CD14-positive monocyte (primary cell): Measurements from ENCODE around the gene SPDYE3. TPM values are rescaled to one million over a fixed set of nuclear protein-coding genes. Genes with fewer than 3 reads are reported as not detected.
"Not testable (repeated sequence)": the region's sequence is repeated elsewhere in the genome, so short reads cannot be mapped to it uniquely, and the experiment has no call there.

Experiments used
- DNase-seq, 3 donors: peaks; one replicate each; pipeline ENCODE4 v3.0.0-alpha.2; 2011 to 2022
- H2AFZ ChIP-seq: 2 replicates; pipeline ENCODE4 v1.6.0; 2012; ENCODE audit warnings: mild to moderate bottlenecking, low read depth, low read length, inconsistent platforms; ENCODE audit not compliant: insufficient read depth, poor library complexity, severe bottlenecking
- H3K27ac ChIP-seq, 2 donors: 1 replicate in 1 of 2; 2 replicates in 1 of 2; pipeline ENCODE4 v1.5.1; 2012 to 2013; ENCODE audit warnings: low read length in 2 of 2, control low read depth in 1 of 2, inconsistent platforms in 1 of 2, low read depth in 1 of 2, mild to moderate bottlenecking in 1 of 2
- H3K27me3 ChIP-seq, 2 donors: one replicate each; pipeline versions ENCODE4 v1.6.0 to v1.6.1; 2011 to 2013; ENCODE audit warnings: low read length in 2 of 2; ENCODE audit not compliant: control insufficient read depth in 2 of 2, insufficient read depth in 2 of 2
- H3K36me3 ChIP-seq, 2 donors: replicated peaks in 1 of 2; 1 replicate in 1 of 2; 2 replicates in 1 of 2; pipeline versions ENCODE4 v1.5.1 to v1.6.1; 2012 to 2013; ENCODE audit warnings: low read length in 2 of 2, control low read depth in 1 of 2, inconsistent platforms in 1 of 2, mild to moderate bottlenecking in 1 of 2; ENCODE audit not compliant: insufficient read depth in 2 of 2, control insufficient read depth in 1 of 2
- H3K4me1 ChIP-seq, 2 donors: 1 replicate in 1 of 2; 2 replicates in 1 of 2; pipeline versions ENCODE4 v1.5.1 to v1.6.1; 2012 to 2013; ENCODE audit warnings: low read length in 2 of 2, control low read depth in 1 of 2, inconsistent platforms in 1 of 2, mild to moderate bottlenecking in 1 of 2, moderate library complexity in 1 of 2; ENCODE audit not compliant: insufficient read depth in 2 of 2, control insufficient read depth in 1 of 2
- H3K4me2 ChIP-seq: replicated peaks from 2 replicates; pipeline ENCODE3; 2012; ENCODE audit warnings: low read length, moderate library complexity, mild to moderate bottlenecking; ENCODE audit not compliant: poor library complexity, severe bottlenecking; ENCODE audit errors: extremely low read depth
- H3K4me3 ChIP-seq, 3 experiments: fragments of 200-600 bp in 1 of 3; sonication (generic) in 1 of 3; replicated peaks in 1 of 3; 1 replicate in 2 of 3; 2 replicates in 1 of 3; pipeline ENCODE4 v1.5.1; 2011 to 2013; ENCODE audit warnings: low read length in 3 of 3, mild to moderate bottlenecking in 3 of 3, control low read depth in 2 of 3, low read depth in 2 of 3, inconsistent platforms in 1 of 3, moderate library complexity in 1 of 3
- H3K79me2 ChIP-seq: 2 replicates; pipeline ENCODE4 v1.6.0; 2012; ENCODE audit warnings: mild to moderate bottlenecking, control low read depth, inconsistent platforms, low read length, moderate library complexity; ENCODE audit not compliant: insufficient read depth
- H3K9ac ChIP-seq: 2 replicates; pipeline ENCODE4 v1.6.0; 2017; ENCODE audit warnings: low read length, mild to moderate bottlenecking; ENCODE audit not compliant: insufficient read depth, poor library complexity, severe bottlenecking
- H3K9me3 ChIP-seq, 2 donors: replicated peaks in 1 of 2; 1 replicate in 1 of 2; 2 replicates in 1 of 2; pipeline versions ENCODE4 v1.5.1 to v1.6.1; 2012 to 2013; ENCODE audit warnings: low read length in 2 of 2, control low read depth in 1 of 2; ENCODE audit not compliant: control insufficient read depth in 1 of 2, insufficient read depth in 1 of 2
- H4K20me1 ChIP-seq: 2 replicates; pipeline ENCODE4 v1.6.0; 2012; ENCODE audit warnings: mild to moderate bottlenecking, low read length, control low read depth, moderate library complexity; ENCODE audit not compliant: insufficient read depth
- H3K27ac Mint-ChIP-seq, 7 donors: one replicate each; pipeline ENCODE4 v1.8.0; 2020; ENCODE audit warnings: mild to moderate bottlenecking in 7 of 7, mixed read lengths in 7 of 7, moderate library complexity in 6 of 7, inconsistent platforms in 2 of 7
- H3K27me3 Mint-ChIP-seq, 3 donors: one replicate each; pipeline ENCODE4 v1.8.0; 2021 to 2022; ENCODE audit warnings: low read depth in 3 of 3, mild to moderate bottlenecking in 3 of 3, mixed read lengths in 3 of 3, moderate library complexity in 3 of 3, inconsistent platforms in 1 of 3
- H3K36me3 Mint-ChIP-seq, 2 donors: one replicate each; pipeline ENCODE4 v1.8.0; 2020; ENCODE audit warnings: mixed read lengths in 2 of 2, inconsistent platforms in 1 of 2, mild to moderate bottlenecking in 1 of 2
- H3K4me1 Mint-ChIP-seq: one replicate; pipeline ENCODE4 v1.8.0; 2020; ENCODE audit warnings: mild to moderate bottlenecking, mixed read lengths
- H3K4me3 Mint-ChIP-seq, 2 donors: one replicate each; pipeline ENCODE4 v1.8.0; 2020; ENCODE audit warnings: mild to moderate bottlenecking in 2 of 2, mixed read lengths in 2 of 2, moderate library complexity in 1 of 2
- H3K9me3 Mint-ChIP-seq, 7 donors: one replicate each; pipeline ENCODE4 v1.8.0; 2020 to 2022; ENCODE audit warnings: mixed read lengths in 7 of 7, mild to moderate bottlenecking in 6 of 7, moderate library complexity in 6 of 7, inconsistent platforms in 2 of 7
- WGBS: methylation state at CpG from one replicate; pipeline ENCODE4 v1.1.5; 2013; ENCODE audit warnings: missing lambda C conversion rate; ENCODE audit not compliant: insufficient coverage; 5-methylcytosine and 5-hydroxymethylcytosine counted together
- intact Hi-C, 2 donors: fragments of 100-400 bp; cut with micrococcal nuclease; formaldehyde crosslinking; loops; one replicate each; pipeline versions ENCODE4 v1.15.0 to v1.15.1; 2023
- polyA plus RNA-seq, 3 donors: library from polyadenylated mRNA; depleted of rRNA in 1 of 3; unstranded in 2 of 3; stranded (reverse) in 1 of 3; fragments of 300-500 nt in 2 of 3; fragments of >200 nt in 1 of 3; fragmentation: Illumina TruSeq in 2 of 3; gene quantifications; 1 replicate in 2 of 3; 2 replicates in 1 of 3; pipeline ENCODE4 v1.2.3, GENCODE V29; 2012 to 2021
- TF ChIP-seq, protein P1 (sequence below): fragments of 200-600 bp; IDR thresholded peaks from one replicate; pipeline ENCODE4 v1.8.0; 2022; ENCODE audit warnings: antibody characterized with exemption, mild to moderate bottlenecking

SPDYE3 gene
- polyA plus RNA-seq, 3 donors: 0.58 to 1.2 TPM; not detected in 1

DNA sequence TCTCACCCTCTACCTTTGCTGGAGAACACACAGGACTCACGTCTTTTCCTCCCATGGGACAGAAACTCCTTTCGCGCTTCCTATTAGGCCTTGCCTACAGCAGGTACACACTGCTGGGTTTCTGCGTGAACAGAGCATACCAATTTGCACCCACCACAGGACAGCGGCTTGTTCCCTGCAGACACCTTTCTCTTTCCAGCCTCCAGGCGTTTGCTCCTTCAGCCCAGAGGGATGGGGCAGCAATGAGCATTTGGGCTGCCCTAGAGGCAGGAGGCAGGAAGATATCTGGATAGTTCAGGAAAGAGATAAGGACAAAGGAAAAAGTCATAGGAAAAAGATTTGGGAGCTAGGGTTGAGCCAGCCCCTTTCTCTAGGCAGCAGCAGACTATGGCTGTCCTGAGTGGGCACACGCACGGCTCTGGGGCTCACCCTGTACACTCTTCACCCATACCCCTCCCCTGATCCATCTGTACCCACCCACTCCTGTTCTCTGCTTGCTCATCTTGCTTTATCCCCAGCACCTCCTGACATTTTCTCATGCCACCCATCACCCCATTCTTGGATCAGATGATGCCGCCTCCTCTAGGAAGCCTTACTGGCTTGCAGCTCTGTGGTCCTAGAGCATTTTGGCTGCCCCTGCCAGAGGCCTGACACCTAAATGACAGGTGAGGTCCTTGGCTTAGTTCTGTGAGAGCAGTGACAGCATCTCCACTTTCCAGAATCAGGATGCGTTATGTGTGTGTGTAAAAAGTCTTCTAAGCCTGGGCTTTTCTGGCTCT, 40.7 kb upstream of the SPDYE3 start:
- no peak overlapping the region for H3K4me3 Mint-ChIP-seq
- no peaks in the 10 kb centered on the region for H3K36me3 ChIP-seq
- no peaks in the 10 kb centered on the region for H3K9me3 ChIP-seq
- H2AFZ ChIP-seq: no peak overlapping the region
- H3K9ac ChIP-seq: no peak overlapping the region
- H3K4me2 ChIP-seq: no peak overlapping the region
- no peak overlapping the region for H3K27ac ChIP-seq
- intact Hi-C loops: no loop called here
- no peak overlapping the region for H3K4me3 ChIP-seq
- WGBS: 96% methylated on average over 7 of the region's 10 CpGs
- peaks cover 1 to 3% of the 10 kb centered on the region in 2 donors for H3K36me3 Mint-ChIP-seq
- DNase-seq: no peak
- TF ChIP-seq, protein P1, sequence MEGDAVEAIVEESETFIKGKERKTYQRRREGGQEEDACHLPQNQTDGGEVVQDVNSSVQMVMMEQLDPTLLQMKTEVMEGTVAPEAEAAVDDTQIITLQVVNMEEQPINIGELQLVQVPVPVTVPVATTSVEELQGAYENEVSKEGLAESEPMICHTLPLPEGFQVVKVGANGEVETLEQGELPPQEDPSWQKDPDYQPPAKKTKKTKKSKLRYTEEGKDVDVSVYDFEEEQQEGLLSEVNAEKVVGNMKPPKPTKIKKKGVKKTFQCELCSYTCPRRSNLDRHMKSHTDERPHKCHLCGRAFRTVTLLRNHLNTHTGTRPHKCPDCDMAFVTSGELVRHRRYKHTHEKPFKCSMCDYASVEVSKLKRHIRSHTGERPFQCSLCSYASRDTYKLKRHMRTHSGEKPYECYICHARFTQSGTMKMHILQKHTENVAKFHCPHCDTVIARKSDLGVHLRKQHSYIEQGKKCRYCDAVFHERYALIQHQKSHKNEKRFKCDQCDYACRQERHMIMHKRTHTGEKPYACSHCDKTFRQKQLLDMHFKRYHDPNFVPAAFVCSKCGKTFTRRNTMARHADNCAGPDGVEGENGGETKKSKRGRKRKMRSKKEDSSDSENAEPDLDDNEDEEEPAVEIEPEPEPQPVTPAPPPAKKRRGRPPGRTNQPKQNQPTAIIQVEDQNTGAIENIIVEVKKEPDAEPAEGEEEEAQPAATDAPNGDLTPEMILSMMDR: no peak
- no peaks in the 10 kb centered on the region for H3K79me2 ChIP-seq
- H4K20me1 ChIP-seq: no peaks in the 10 kb centered on the region
- peaks cover 2 to 8% of the 10 kb centered on the region in 2 donors for H3K27me3 ChIP-seq
- H3K4me1 ChIP-seq: peaks cover 0 to 3% of the 10 kb centered on the region in 2 donors
- H3K27ac Mint-ChIP-seq: no peak overlapping the region
- peaks cover 10% of the 10 kb centered on the region for H3K4me1 Mint-ChIP-seq
- H3K27me3 Mint-ChIP-seq: peaks cover 13 to 20% (median 15%) of the 10 kb centered on the region in 3 donors
- H3K9me3 Mint-ChIP-seq: peaks cover 0 to 2% (median 0%) of the 10 kb centered on the region in 7 donors

DNA sequence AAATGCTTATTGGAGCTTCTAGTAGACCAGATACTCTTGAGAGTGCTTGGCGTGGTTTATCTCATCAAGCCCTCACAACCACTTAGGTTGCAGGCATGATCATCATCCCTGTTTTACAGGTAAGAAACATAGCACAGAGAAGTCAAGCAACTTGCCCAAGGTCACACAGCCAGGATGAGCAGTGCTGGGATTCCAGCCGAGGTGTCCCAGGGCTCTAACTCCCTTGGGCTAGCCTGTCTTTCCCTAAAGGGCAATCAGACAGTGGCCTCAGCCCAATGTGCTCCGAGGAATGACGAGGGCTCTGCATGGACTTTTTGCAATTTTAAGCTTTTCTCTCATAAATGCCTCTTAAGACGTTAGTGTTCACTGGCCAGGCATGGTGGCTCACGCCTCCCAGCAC, 39.9 kb upstream of the SPDYE3 start:
- Histone ChIP-seq H2AFZ (no peak overlapping the region), H3K9ac (no peak overlapping the region), H3K4me1 (peaks cover 6% of the 10 kb centered on the region in 2 donors), H3K4me2 (no peak overlapping the region), H3K36me3 (no peaks in the 10 kb centered on the region), H3K27me3 (peaks cover 2 to 8% of the 10 kb centered on the region in 2 donors), H4K20me1 (no peaks in the 10 kb centered on the region), H3K79me2 (no peaks in the 10 kb centered on the region), H3K9me3 (no peaks in the 10 kb centered on the region), H3K27ac (no peak overlapping the region), H3K4me3 (no peak overlapping the region)
- no peak overlapping the region for H3K4me3 Mint-ChIP-seq
- intact Hi-C loops: no loop called here
- peak overlapping the region in 1 of 7 donors; percentile 55 for H3K27ac Mint-ChIP-seq
- peaks cover 13% of the 10 kb centered on the region for H3K4me1 Mint-ChIP-seq
- no peak for DNase-seq
- TF ChIP-seq, protein P1: no peak
- WGBS: 98% methylated on average over 6 of the region's 6 CpGs
- peaks cover 13 to 23% (median 17%) of the 10 kb centered on the region in 3 donors for H3K27me3 Mint-ChIP-seq
- peaks cover 0 to 2% (median 0%) of the 10 kb centered on the region in 7 donors for H3K9me3 Mint-ChIP-seq
- peaks cover 0 to 3% of the 10 kb centered on the region in 2 donors for H3K36me3 Mint-ChIP-seq

DNA sequence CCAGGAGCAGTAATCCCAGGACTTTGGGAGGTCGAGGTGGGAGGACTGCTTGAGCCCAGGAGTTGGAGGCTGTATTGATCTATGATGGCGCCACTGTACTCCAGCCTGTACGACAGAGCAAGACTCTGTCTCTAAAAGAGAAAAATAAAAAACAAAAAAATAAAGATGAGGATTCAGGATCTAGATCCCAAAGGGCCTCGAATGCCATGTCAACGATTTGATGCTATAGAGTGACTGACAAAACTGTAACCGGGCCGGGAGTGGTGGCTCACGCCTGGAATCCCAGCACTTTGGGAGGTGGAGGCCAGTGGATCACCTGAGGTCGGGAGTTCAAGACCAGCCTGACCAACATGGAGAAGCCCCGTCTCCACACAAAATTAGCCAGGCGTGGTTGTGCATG, 38.6 kb upstream of the SPDYE3 start:
- H3K36me3 ChIP-seq, H3K4me3 ChIP-seq, H3K4me2 ChIP-seq, H3K79me2 ChIP-seq, H2AFZ ChIP-seq, DNase-seq, H4K20me1 ChIP-seq, H3K27me3 ChIP-seq, H3K36me3 Mint-ChIP-seq, H3K4me3 Mint-ChIP-seq, intact Hi-C loops, H3K27ac Mint-ChIP-seq, H3K9me3 Mint-ChIP-seq, H3K9ac ChIP-seq, H3K9me3 ChIP-seq, H3K27ac ChIP-seq, H3K4me1 ChIP-seq: not testable (repeated sequence)
- peaks cover 13% of the 10 kb centered on the region for H3K4me1 Mint-ChIP-seq
- peaks cover 13 to 25% (median 19%) of the 10 kb centered on the region in 3 donors for H3K27me3 Mint-ChIP-seq
- 95% methylated on average over 7 of the region's 11 CpGs for WGBS
